HT-29 (cell line): ENCODE data around the gene COA3. TPM values are rescaled to one million over a fixed set of nuclear protein-coding genes. Genes with fewer than 3 reads are reported as not detected.

ENCODE experiments used
- DNase-seq: peaks from one replicate; pipeline ENCODE4 v3.0.0-alpha.2; 2015; ENCODE audit warnings: low spot score
- total RNA-seq: library from RNA; depleted of rRNA; stranded (reverse); fragments of >200 nt; shearing (Covaris generic); gene quantifications from 2 replicates; pipeline ENCODE4 v1.2.3, GENCODE V29; 2014

The COA3 gene
- total RNA-seq, 1 experiment from 2014 or later = 82.9 TPM

GRCh38 chr17:42818379-42818778, 19.9 kb upstream of the COA3 start:
- DNase-seq = no peak

- DNase-seq = no peak
Observed at GRCh38 chr17:42817866-42818265, 19.4 kb upstream of the COA3 start.

GRCh38 chr17:42814633-42815399, 16.3 kb upstream of the COA3 start:
- DNase-seq = no peak

- no peak for DNase-seq
Observed at GRCh38 chr17:42809250-42809649, 10.7 kb upstream of the COA3 start.

GRCh38 chr17:42806249-42806648, 7.7 kb upstream of the COA3 start:
- peak; percentile 23 for DNase-seq

GRCh38 chr17:42804918-42805367, 6.4 kb upstream of the COA3 start:
- DNase-seq = peak; percentile 54

GRCh38 chr17:42803074-42803883, 4.8 kb upstream of the COA3 start:
- DNase-seq = no peak

- DNase-seq = no peak
Observed at GRCh38 chr17:42798011-42798382, 507 bp downstream of the COA3 start.

GRCh38 chr17:42797067-42798007, 1.2 kb downstream of the COA3 start:
- DNase-seq = peak; percentile 27

- no peak for DNase-seq
Observed at GRCh38 chr17:42796066-42796758, 2.3 kb downstream of the COA3 start.

- no peak for DNase-seq
Observed at GRCh38 chr17:42795465-42795864, 3.0 kb downstream of the COA3 start.

- DNase-seq = no peak
Observed at GRCh38 chr17:42795061-42795460, 3.4 kb downstream of the COA3 start.

- DNase-seq = no peak
Observed at GRCh38 chr17:42792545-42792944, 6.0 kb downstream of the COA3 start.

- DNase-seq = no peak
Observed at GRCh38 chr17:42791948-42792347, 6.6 kb downstream of the COA3 start.

- DNase-seq = no peak
Observed at GRCh38 chr17:42787266-42787665, 11.2 kb downstream of the COA3 start.

GRCh38 chr17:42784811-42785592, 13.5 kb downstream of the COA3 start:
- no peak for DNase-seq

GRCh38 chr17:42784409-42784808, 14.1 kb downstream of the COA3 start:
- DNase-seq = no peak

GRCh38 chr17:42783791-42784138, 14.7 kb downstream of the COA3 start:
- DNase-seq = no peak

- no peak for DNase-seq
Observed at GRCh38 chr17:42783062-42783790, 15.3 kb downstream of the COA3 start.
